ENCODE data around the gene CCDC89.
"Not testable (repeated sequence)": the region's sequence is repeated elsewhere in the genome, so short reads cannot be mapped to it uniquely, and the experiment has no call there.

CCDC89 gene

DNA sequence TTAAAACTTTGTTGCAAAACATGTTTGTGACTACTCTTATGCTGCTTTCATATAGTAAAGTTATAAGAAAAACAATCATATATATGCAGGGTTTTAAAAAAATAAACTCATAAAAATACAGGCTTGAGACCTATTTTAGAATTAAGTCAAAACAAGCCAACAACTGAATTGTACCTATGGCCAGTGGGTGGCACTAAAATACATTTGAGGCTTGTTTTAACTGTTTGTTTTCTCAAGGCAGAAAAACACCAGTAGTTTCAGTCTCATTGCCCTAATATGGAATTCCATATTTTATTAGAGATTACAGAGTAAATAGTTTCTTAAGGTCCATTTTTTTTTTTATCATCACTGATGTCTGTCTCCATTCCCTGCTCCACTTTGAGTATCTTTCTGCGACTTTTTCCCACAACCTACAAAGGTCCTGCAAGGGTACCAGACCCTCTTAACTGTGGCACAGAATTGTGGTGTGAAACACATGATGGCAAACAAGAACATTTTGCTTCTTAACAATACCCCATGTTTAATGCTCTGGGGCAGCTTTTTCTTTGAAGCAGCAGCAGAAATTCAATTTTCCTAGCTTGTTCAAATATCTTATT is 8.5 kb upstream of the CCDC89 start:
- DNase-seq (ENCODE audit: low read depth in 2 of 2): no peak

DNA sequence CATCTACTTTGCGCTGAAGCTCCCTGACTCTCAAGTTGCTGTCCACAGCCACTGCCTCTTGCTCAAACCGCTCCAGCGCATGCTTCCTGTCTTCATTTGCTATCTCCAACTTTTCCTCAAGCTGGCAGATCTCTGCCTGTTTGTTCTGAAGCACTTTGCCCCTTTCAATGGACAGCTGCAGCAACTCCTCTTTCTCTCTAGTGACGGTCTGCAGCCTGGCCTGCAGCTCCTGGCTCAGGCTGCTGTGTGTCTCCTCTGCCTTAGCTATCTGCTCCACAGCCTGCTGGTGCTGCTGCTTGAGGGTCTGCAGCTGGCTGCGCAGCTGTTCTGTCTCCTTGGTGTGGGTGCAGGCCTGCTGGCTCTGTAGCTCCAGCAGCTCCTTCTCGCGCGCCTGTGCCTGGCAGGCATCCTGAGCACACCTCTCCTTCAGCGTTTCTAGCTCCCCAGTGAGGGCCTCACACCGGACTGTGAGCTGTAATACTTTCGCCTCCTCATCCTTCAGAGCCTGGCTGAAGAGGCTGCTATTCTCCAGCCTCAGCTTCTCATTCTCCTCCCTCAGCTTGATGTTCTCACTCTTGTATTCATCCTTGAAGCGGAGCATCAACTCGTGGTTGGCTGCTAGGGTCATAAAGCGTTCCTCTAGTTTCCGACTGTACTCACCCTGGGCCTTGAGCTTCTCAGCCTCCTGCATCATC is 723 bp downstream of the CCDC89 start:
- DNase-seq (ENCODE audit: low read depth in 2 of 2): no peak

DNA sequence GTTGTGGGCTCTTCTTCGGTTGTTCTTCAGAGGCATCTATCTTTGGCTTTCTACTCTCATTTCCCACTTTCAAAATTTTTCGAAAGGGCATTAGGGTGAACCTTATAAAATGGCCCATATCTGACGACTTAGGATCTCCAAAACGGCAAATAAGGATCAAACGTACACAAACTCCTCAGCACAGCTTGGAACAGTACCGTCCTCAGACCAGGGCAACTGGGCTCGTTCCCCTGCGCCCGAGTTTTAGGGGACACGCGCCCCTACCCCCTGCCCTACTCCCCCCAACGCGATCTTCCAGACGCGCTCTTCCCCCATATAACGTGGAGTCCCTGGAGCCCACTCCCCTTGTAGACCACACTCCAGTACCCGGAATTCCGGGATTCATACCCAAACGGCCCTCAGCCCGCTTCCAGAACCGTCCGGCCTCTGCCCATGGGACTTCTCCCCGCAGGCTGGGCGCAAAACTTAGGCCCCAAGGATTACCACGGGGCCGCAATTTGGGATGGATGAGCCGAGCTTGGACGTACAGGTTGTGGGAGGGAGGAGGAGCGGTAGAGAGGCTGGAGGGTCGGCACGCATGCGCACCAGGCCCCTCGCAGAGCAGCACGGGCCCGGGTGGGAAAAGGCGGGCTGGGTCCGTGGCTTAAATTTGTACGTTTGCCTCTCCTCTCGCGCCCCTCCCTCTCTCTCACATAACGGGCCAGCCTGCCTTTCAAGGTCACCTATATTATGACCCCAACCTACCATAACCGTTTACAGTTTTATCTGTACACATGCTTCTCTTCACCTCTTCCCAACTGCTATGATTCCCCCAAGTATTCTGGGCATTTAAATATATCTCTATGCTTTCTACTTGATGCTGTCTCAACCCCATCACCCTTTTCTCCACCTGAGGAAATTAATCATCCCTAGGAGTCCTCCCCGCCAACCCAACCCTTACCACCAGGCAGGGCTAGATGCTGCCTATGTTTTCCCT is 3.4 kb downstream of the CCDC89 start:
- DNase-seq (ENCODE audit: low read depth in 2 of 2): peak; percentile 60 to 62

DNA sequence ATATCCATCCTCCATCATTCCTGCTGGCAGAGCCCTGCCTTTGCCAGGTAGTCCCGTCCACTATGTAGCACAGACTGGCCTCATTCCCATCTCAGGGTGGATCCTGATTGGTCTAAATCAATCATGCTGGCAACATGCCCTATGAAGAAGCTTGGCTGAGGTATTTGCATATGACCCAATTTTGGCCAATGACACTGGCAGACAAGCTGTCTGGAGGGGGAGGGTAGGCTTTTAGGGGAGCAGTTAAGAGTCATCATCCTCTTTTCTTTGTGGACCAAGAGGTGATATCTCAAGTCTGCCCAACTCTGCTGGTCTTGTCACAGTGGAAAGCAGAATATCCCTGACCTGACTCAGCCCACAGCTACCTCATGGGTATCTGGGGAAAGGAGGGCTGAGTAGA is 5.1 kb downstream of the CCDC89 start:
- no peak for DNase-seq (ENCODE audit: low read depth in 2 of 2)

DNA sequence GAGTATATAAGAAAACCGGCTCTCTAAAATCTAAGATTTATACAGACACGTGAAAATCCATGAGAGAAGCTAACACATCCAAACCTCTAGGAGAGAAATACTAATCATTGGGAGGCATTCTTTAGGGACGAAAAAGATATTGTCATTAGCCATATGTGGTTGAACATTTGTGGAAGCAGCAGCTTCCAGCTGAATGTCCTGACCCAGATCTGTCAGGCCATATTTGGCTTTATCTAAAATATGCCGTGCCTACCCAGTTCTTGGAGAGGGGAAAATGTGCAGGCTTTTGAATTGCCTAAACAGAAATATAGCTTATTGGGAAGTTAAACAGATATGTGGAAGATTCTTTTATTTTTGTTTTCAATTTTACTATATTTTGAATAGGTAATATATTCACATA is 6.4 kb downstream of the CCDC89 start:
- DNase-seq (ENCODE audit: low read depth in 2 of 2): no peak

DNA sequence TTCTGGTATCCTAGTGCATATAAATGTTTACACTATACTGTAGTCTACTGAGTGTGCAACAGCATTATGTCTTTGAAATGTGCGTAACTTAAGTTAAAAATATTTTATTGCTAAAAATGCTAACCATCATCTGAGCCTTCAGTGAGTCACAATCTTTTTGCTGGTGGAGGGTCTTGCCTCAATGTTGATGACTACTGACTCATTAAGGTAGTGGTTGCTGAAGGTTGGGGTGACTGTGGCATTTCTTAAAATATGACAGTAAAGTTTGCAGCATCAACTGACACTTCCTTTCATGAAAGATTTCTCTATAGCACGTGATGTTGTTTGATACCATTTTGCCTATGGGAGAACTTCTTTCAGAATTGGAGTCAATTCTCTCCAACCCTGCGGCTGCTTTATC is 12.6 kb downstream of the CCDC89 start:
- no peak for DNase-seq (ENCODE audit: low read depth in 2 of 2)

DNA sequence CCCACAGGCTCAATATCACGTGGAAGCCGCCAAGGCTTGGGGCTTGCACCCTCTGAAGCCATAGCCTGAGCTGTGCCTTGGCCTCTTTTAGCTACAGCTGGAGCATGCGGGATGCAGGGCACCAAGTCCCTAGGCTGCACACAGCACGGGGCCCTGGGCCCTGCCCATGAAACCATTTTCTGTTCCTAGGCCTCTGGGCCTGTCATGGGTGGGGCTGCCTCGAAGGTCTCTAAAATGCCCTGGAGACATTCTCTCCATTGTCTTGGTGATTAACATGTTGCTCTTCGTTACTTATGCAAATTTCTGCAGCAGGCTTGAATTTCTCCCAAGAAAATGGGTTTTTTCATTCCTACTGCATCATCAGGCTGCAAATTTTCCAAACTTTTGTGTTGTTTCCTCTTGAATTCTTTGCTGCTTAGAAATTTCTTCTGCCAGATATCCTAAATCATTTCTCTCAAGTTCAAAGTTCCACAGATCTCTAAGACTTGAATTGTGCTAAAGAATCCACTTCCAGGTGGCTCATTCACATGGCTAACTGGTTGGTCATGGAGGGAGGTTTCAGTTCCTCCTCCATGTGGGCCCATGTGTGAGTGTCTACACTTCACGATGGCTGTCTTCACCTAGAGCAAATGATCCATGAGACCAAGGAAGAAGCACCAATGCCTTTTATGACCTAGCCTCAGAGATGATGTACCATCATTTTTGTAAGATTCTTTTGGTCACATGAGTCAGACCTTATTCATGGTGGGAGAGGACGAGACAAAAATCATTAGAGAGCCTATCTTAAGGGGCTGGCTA is 13.7 kb downstream of the CCDC89 start:
- no peak for DNase-seq (ENCODE audit: low read depth in 2 of 2)

DNA sequence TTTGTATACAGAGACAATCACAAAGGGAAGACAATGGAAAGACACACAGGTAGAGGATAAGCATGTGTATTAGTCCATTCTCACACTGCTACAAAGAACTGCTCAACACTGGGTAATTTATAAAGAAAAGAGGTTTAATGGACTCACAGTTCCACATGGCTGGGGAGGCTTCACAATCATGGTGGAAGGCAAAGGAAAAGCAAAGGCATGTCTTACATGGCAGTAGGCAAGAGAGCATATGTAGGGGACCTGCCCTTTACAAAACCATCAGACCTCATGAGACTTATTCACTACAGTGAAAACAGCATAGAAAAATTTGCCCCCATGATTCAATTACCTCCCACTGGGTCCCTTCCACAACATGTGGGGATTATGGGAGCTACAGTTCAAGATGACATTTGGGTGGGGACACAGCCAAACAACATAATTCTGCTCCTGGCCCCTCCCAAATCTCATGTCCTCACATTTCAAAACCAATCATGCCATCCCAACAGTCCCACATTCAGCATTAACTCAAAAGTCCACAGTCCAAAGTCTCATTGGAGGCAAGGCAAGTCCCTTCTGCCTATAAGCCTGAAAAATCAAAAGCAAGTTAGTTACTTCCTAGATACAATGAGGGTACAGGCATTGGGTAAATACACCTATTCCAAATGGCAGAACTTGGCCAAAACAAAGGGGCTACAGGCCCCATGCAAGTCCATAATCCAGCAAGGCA is 14.9 kb downstream of the CCDC89 start:
- DNase-seq (ENCODE audit: low read depth in 2 of 2): not testable (repeated sequence)

DNA sequence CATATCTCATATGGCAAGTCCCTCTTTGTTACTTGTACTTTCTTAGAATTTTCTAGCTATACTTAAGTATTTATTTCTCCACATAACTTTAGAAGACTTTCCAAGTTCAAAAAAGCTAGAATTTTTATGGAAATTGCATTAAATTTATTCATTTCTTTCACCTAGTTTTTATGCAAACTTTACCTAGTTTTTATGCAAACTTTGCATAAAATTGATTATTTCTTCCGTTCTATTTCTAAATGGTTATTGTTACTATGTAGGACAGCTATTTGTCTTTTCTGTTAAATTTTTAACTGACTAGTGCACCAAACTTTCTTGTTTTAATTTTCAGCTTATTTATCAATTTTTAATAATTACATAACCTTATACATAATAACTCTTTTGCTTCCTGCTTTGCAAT is 17.8 kb downstream of the CCDC89 start:
- DNase-seq (ENCODE audit: low read depth in 2 of 2): no peak

DNA sequence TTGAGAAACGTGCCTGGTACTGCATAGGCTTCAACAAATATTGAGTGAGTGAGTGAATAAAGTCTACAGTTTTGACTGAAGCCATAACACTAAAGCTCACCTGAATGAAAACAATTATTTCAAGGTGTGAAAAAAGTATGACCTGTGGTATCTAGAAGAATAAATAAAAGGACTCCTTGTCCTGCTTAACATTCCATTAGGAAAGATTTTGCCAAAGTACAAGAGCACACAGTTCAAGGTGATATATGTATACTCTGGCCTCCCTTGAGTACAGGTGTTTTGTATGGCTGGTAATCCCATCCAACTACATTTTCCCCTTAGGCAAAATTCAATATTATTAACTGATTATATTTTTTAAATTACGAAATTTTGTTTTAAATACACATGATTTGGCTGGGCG is 19.3 kb downstream of the CCDC89 start:
- DNase-seq (ENCODE audit: low read depth in 2 of 2): no peak

DNA sequence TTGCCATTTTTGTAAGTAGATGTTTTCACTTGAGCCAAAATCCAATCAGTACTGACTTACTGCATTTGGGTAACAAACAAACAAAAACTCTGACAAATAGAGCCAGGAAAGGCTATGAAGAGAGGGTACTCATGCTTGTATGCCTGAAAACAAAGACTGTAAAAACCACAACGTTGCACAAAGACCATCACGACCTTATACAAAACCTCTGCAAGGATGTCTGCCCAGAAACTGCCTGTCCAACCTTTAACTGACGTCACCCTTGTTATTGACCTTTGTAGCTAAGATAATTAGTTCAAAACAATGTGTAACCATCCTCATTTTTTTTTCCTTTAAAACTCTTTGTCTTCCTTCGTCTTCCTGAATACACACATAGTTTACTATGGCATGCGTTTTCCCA is 20.3 kb downstream of the CCDC89 start:
- no peak for DNase-seq (ENCODE audit: low read depth in 2 of 2)

DNA sequence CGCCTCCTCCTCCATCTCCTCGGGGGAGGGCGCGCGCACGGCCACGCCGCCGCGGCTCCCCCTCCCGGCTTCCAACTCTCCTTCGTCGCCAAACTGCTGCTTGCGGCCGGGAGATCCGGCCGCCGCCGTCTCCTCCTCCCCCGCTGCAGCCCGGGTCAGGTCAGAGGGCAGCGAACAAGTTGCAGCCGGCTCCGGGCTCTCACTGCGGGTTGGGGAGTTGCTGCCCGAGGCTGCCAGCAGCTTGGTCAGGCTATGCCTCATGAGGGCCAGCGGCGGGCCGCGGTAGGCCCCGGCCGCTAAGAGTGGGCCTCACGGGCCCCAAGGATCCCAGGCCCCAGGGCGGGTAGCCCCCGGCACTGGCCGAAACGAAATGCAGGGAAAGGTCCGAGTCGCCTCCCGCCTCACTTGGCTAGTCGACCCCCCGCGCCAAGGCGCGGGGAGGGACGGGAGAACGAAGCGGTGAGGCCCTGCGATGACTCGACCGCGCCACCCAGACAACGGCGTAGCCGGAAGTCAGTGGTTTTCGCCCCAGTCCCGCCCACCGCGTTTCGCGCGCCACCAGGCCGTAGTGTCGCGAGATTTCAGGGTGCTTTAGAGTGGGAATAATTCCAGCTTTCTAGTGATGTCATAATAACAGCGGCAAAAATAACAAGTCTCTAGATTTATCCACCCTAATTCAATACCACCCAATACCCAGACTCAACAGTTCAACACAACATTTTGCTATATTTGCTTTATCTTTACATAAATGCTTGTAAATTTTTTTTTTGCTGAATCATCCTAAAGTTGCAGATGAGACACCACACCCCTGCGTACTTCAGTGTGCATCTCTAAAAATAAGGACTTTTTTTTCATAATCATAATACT is 21.1 kb downstream of the CCDC89 start, which contains the start of gene CREBZF:
Gene CREBZF (minus strand): TSS at position 515 of the 867 bp plus-strand sequence. CDS start 254 bp downstream, at position 261.
- DNase-seq (ENCODE audit: low read depth in 2 of 2): peak; percentile 92 to 93

DNA sequence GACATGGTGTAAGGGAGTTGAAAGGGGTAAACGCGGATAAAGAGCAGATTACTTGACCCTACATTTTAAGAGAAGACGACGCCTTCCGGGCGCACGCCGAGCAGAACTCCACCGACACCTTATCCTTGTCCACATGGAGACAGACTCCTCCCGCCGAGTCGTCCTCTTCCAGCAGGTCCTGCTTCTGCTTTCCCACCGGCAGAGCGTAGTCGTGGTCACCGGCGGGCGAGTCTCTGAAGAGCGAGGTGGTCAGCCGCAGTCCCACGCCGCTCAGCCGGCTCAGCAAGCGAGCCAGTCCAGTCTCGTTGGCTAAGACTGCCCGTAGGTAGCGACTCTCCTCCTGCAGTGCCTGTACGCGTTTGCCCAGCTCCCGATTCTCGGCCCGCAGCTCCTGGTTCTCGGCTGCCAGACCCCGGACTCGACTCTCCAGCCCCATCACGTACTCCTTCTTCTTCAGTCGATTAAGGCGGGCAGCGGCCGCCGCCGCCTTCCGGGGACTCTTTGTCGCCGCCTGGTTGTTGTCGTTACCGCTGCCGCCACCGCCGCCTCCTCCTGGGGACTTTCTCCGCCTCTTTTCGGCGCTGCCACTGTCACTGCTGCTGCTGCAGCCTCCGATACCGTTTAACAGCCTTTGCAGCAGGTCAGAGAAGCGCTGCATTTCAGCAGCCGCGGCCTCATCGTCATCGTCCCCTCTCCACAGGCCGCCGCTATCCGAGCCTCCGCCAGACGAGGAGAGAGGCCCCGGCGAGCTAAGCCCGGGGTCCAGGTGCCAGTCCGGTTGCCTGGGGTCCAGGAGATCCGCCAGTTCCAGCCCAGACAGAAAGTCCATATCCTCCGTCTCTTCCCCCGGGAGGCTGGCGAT is 22.0 kb downstream of the CCDC89 start:
- peak; percentile 77 to 79 for DNase-seq (ENCODE audit: low read depth in 2 of 2)

DNA sequence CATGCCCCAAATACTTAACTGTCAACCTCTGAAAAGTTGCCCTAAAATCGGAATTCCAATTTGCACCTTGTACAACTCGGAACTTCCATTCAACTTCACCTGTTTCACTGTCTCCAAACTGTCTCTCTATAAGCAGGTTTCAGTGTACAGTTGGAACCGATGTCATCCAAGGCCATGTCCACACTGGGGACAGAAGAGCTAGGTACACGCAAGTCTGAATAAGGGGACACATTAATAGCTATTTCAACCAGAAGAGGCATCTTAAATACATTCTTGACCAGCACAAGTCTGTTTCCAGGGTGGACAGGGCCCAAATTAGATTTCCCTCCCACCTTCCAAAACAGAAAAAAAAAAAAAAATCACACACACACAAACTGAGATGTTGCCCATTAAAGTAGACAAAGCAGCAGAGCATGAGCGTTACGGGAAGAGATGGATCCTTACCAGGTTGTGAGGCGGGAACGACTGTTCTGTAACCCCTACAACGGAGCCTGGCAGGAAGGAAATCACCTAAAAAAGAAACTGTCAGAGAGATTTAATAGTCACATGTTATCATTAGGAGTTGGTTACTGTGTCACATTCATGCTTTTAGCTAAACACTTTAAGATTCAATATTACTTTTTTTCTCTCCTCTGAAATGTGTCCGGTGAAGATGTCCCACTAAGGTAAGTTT is 22.8 kb downstream of the CCDC89 start:
- DNase-seq (ENCODE audit: low read depth in 2 of 2): no peak

DNA sequence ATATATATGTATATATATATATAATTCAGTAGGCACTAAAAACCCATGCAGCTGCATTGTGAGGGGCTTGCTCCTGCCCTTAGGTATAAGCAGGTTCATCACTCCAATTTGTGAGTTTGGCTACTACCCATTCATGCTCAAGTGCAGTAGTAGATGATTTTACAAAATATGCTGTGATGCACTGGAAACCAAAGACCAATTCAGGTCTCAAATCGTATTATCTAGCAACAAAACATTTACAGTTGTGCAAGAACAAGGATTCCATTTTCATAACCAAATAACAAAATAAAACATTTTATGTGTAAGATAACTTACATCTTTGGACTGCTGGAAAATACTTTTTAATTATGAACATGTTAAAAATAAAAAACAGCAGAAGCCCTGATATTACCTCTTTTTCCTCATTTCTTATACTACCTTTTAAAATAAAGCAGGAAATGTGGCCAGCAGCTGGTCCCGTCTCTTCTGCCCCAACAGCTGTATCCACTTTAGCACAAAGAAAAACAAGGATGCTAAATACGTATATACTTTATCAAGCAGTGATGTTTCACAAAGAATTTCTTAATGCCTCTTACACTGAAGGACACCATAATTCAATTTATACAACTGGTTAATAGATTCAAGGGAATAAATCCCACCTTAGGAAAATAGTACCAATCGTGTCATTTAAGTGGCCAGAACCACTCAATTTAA is 23.9 kb downstream of the CCDC89 start:
- no peak for DNase-seq (ENCODE audit: low read depth in 2 of 2)

DNA sequence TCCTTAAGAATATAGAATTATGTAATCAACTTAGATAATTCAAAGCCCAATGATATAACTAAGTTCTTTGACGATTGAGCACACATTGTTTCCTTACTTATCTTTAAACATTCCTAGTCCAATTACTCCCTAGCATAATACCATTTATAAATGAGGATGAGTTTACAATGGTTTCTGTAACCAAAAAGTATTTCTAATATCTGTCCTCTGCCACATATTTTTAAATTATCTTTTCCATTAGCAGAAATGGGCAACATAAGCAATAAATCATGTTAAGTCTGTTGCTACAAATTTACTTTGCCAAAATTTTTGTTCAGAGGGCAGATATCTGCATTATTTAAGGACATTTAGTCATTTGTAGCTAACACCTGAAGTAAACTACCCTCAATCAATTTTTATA is 27.8 kb downstream of the CCDC89 start:
- DNase-seq (ENCODE audit: low read depth in 2 of 2): no peak

DNA sequence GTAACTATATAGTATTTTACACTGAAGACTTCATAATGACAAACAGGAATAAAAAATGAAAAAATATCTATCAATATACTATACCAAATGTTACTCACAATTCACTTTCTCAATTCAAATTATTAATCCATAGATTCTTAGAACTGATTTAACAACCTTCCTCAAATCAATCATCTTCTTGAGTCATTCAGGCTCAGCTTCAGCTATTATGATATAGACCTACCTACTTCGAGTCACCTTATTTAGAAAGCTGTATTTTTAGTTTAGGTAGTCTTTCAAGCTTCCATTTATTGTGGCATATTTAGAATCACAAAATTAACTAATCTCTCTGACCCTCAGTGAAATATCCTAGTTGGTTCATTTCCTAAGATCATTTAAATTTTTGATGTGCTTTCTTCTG is 29.2 kb downstream of the CCDC89 start:
- no peak for DNase-seq (ENCODE audit: low read depth in 2 of 2)

DNA sequence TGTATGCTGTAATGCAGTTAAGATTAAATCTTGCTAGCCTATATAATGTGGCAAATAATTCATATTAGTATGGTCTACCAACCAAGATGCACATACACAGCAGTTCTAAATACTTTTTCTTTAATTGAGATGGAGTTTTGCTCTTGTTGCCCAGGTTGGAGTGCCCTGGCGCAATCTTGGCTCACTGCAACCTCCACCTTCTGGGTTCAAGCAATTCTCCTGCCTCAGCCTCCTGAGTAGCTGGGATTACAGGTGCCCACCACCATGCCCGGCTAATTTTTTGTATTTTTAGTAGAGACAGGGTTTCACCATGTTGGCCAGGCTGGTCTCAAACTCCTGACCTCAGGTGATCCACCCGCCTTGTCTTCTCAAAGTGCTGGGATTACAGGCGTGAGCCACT is 31.7 kb downstream of the CCDC89 start:
- not testable (repeated sequence) for DNase-seq (ENCODE audit: low read depth in 2 of 2)

Measured in stimulated activated CD8-positive, alpha-beta memory T cell treated with anti-CD3 and anti-CD28 coated beads, Interleukin-15, amount 100 ng/mL, for 48 hours (primary cell).